Ureter (tissue), 1 donor: ENCODE data around the gene SBSN. TPM values are rescaled to one million over a fixed set of nuclear protein-coding genes. Genes with fewer than 3 reads are reported as not detected.

Experiments
- DNase-seq: peaks from one replicate; pipeline ENCODE4 v3.0.0-alpha.2; 2020; ENCODE audit warnings: low spot score
- total RNA-seq: library from RNA; stranded (reverse); gene quantifications from one replicate; pipeline ENCODE4 v1.2.4, GENCODE V29; 2023
- donor health status: DM: yes; HTN: yes; CAD: no.

The SBSN gene
- total RNA-seq, 1 donor from 2014 or later = not detected

DNA sequence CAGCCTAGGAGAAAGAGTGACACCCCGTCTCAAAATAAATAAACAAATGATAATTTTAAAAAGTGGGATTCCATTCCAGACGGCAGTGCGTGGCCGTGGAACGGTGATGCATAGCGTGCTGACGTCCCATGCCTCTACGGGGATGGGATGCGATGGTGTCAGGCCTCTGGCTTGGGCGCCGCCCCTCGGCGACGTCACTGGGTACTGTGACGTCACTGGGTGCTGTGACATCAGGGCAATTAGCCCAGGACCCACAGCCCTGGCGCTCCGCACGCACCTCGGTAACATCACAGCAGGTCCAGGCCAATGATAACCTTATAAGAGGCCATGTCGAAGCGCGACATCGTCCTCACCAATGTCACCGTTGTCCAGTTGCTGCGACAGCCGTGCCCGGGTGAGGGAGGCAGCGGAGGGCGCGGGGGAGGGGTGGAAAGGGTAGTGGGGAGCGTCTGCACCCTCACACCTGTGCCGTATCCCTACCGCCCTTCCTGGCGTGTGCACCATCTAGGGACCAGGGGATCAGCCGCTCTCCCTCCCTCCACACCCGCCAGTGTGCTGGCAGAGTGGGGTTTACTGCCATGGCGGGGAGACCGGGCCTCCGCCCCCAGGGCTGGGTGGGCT lies 5.2 kb upstream of the SBSN start, which contains the start of gene GAPDHS:
Gene GAPDHS (plus strand): TSS at position 256 of the 621 bp plus-strand sequence. CDS start 72 bp downstream, at position 328.
- no peak for DNase-seq

GRCh38 chr19:35531291-35531690 lies 3.2 kb upstream of the SBSN start:
- DNase-seq = no peak

DNA sequence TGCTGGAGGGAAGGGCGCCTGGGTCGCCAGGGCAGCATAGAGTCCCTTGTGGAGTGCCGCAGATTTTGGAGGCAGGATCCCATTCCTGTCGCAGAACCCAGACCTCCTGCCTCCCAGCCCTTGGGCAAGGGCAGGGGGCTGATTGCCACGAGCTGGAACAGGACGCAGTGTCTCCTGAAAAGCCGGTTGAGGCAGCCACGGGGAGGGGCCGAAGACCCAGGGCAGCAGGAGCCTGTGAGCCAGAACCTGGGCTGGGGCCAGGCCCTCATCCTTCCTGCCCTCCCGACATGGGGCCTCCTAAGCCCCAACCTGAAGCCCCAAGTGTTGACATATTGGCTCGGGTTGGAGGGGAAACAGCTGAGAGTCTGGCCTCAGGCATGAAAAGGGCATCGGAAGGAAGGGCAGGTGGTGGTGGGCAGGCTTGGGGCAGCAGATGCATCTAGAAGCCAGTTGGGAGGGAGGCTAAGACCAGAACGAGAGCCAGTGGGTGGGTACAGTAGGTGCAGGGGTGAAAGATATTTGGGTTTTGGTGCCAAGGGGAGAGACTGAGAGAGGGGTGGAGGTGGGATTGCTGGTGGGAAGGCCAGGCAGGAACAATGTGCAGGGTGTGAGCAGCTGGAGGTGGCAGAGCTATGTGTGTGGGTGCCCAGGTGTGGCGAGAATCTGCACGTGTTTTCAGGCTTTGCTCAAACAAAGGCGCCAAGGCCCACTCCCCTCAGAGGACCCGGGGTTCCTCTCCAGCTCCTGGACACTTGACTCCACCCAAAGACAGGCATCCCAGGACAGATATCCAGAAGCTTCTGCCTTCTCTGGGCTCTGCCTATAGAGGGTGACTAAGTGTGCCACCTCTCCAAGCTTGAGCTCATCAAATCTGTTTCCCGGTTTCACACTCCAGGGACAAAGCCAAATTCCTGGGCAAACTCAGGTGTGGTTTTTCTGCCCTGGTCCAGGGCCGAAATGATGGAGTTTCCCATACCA lies 1.4 kb upstream of the SBSN start:
- no peak for DNase-seq

DNA sequence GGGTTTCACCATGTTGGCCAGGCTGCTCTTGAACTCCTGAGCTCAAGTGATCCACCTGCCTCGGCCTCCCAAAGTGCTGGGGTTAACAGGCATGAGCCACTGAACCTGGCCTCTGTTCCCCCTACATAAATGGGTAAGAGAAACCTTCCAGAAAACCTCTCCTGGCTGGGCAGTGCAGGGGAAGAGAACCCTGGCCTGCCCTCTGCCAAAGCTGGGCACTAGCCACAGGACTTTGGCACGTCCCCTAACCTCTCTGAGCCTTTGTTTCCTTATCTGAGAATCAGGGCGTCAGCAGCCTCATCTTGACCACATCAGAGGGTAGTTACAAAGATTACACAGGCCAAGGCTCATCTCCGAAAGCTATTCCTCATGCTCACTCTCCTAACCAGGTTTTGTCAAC lies 2.2 kb downstream of the SBSN start:
- DNase-seq = no peak

- DNase-seq = no peak
Measured at GRCh38 chr19:35524181-35524837, 3.8 kb downstream of the SBSN start.

GRCh38 chr19:35522745-35523327 lies 5.3 kb downstream of the SBSN start:
- DNase-seq = no peak

DNA sequence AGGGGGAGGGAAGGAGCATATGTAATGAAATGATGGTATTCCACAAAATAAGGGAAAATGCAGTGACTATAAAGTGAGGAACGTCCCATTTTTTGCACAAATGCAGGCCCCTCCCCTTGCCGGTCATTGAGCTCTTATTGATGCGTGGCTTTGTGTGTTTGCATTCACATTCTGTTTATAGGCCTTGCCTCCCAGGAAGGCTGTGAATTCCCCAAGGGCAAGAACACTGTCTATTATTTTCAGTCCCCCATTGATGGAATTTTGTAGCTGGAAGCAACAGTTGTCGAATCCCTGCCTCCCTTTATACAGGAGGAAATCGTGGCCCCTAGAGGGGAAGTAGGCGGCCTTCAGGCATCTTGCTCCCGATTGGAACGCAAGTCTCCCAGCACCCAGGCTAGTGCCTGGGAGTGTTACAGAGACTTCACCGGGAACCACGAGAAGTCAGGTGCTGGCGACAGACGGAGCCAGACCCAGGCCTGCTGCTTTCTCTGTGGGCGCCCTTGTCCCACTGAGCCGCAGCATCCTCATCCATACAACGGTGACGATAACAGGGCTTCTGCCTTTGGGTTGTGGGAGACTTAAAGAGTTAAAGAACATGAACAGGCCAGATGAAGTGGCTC lies 6.9 kb downstream of the SBSN start:
- DNase-seq = no peak

DNA sequence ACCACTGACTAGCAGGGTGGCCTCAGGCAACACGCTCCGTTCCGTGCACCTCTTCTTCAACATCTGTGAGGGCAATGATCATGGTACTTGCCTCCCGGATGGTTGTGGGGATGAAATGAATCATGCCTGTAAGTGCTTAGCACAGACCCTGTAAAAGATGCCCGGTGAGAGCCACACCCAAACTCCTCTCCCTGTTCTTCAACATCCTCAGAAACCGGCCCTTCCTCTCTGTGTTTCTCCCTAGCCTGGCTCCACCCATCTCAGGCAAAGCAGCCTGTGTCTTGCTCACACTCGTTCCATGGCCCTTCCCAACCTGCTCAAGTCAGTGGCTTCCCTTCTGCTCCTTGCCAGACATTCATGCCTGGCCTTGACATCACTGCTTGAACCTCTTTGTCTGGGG lies 8.8 kb downstream of the SBSN start:
- no peak for DNase-seq

DNA sequence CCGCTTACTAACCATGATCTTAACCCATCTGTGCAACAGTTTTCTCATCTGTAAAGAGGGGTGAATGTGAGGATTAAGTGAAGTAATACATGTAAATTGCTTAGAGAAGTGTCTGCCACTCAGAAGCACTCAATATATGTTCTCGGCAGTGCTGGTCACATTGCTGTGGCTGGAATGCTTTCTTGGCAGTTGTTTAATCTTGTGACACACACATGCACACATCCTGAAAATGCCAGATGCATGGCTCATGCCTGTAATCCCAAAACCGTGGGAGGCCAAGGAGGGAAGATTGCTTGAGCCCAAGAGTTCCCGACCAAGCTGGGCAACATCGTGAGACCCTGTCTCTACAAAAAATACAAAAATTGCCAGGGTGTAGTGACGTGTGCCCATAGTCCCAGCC lies 9.8 kb downstream of the SBSN start:
- no peak for DNase-seq

DNA sequence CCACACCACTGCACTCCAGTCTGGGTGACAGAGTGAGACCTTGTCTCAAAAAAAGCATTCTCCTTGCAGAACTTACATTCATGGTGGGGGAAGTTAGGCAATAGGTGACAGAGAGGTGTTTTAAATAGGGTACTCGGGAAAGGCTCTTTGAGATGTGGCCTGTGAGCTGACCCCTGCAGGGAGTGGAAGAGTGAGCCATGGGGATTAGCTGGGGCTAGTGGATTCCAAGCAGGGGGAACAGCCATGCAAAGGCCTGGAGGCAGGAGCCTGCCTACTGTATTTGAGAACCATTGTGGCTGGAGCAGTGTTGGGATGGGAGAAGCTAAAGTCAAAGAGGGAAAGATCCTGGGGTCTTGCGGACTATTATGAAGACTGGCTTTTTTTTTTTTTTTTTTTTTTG lies 10.8 kb downstream of the SBSN start:
- DNase-seq = no peak

DNA sequence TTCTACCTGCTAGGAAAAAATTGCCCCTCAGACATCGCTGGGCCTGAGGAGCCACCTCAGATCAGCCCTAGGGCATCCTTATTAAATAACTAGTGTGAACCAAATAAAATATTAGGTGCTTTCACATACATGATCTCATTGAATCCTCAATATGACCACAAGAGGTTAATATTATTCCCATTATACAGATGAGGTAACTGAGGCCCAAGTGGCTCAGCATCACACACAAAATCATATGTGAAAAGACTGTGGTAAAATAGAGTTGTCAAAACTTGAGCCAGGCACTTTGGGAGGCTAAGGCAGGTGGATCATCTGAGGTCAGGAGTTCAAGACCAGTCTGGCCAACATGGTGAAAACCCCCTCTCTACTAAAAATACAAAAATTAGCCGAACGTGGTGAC lies 11.8 kb downstream of the SBSN start:
- no peak for DNase-seq

DNA sequence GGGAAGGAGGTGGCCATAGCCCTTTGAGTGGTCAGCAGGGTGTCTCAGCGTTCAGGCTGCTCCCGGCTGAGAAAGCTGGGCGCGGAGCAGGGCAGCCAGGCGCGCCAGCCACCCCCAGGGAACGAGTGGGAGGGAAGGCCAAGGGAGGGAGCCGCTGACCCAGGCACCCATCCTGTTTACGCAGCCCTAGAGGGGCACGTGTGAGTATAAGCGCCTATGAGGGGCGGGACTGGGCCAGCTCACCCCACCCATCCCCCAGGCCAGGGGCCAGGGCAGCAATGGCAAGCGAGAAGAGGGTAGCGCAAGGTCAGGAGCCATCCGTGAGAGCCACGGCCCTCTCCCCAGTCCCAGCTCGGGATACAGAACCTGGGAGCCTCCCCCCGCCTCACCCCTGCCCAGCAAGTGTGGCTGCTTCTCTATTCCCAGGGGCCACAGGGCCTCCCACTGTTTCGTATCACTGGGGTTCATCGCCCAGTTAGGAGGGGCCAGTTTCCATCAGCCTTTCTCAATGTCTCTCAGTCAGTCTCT lies 13.8 kb downstream of the SBSN start:
- DNase-seq = no peak

- DNase-seq = no peak
Measured at GRCh38 chr19:35513628-35514281, 14.4 kb downstream of the SBSN start, which contains the start of gene DMKN. Gene DMKN (minus strand): TSS chr19:35513649. CDS start chr19:35513475, 174 bp downstream.

DNA sequence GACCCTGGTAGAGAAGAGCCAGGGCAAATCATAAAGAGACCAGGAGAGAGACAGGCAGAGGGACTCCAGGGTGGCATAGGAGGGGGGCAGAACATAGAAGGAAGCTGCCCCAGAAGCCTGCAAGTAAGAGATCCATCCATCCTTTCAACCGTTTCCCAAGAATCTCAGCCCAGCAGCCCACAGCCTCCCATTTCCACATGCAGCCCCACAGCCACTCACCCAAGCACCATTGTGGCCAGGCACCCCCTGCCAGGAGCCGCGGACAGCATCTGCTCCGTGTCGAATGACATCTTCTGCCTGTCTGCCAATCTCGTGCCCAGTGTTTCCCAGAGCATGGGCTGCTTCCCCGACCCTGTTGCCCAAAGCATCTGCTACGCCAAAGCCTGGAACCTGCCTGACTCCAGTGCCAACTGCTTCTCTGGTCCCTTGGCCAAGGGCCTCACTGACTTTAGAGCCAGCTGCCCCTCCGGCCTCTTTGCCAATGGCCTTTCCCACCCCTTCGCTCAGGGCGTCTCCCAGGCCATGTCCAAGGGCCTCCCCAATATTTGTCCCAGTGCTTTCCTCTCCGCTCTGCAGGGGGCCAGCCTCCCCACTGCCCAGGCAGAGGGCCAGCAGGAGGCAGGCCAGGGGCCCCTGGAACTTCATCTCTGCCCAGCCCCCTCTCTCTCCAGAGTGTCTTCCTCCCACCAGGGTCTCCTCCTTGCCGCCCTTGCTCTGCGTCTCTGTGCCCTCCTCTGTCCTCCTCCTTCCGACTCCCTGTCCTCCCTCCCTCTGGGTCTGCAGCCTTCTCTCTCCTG lies 15.1 kb downstream of the SBSN start:
- no peak for DNase-seq

- DNase-seq = no peak
Measured at GRCh38 chr19:35511337-35511736, 16.8 kb downstream of the SBSN start.

DNA sequence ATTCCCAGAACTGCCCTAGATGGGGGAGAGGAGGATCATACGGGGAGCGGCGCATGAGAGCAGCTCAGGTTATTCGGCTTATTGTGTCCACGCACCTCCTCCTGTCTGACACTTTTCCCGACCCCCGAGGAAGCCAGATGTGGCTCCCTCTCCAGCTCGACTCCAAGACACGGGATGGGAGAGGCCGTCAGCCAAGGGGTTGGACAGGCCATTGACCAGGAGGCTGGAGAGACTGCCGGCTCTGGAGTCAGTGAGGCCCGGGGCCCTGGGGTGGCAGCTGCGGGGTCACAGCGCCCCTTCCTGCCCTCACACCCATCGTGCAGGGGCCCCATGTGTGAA lies 17.5 kb downstream of the SBSN start:
- no peak for DNase-seq

DNA sequence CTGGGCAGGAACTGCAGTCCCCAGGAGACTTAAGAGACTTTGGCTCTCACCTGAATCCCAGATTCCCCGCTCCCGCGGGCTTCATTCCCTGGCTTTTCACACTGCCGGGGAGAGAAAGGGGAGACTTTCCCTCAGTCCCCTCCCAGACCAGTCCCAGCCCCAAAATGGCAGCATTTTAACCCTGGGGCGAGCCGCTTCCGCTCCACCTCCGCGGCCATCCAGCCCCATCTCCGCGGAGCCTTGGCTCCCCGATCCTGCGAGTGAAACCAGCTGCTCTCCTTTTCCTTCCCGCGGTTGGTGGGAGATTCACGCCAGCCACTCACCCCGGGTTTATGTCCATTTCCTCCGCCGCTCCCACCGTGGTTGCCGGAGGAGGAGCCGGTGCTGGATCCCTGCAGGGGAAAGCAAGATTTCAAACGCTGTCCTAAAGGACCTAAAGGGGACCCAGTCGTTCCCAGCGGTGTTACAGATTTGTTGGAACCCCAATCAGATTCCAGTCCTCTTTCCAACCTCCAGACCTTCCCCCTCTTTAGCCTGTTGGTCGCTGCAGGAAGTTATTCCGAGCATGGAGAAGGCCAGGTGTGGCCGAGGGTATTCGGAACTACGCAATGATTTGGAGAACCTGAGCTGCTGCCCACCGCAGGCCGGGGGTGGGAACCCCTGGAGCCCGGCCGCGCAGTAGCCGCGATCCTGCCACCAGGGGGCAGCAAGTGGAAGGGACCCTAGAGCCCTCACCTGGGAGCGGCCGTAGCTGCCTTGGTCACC lies 18.1 kb downstream of the SBSN start:
- DNase-seq = peak; percentile 88

- DNase-seq = peak; percentile 75
Measured at GRCh38 chr19:35509018-35509652, 19.0 kb downstream of the SBSN start.

DNA sequence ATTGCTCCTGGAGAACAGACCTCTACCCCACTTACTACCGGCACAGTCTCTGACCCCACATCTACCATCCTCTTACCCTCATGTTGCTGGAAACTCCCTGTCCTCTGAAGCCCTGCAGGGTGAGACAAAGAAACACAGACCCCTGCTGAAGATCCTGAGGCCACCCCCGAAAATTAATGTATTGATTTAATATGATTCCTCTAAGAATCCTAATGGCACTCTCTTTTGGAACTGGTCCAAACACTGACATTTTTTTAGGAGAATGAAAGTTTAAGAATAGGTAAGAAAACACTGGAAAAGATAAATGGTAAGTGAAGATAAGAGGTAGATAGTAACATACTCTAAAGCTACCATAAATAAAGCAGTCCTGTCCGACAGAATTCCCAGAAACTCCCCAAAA lies 20.0 kb downstream of the SBSN start:
- no peak for DNase-seq
